Stimulated activated CD8-positive, alpha-beta memory T cell treated with anti-CD3 and anti-CD28 coated beads, Interleukin-4, amount 100 ng/mL, for 4 hours (primary cell): Measurements from ENCODE around the gene PLCZ1.
"Not testable (repeated sequence)": the region's sequence is repeated elsewhere in the genome, so short reads cannot be mapped to it uniquely, and the experiment has no call there.

Source experiments
- DNase-seq, 2 donors: peaks; one replicate each; pipeline ENCODE4 v3.0.0-alpha.2; 2020; ENCODE audit warnings: low read depth in 2 of 2, low spot score in 1 of 2

The PLCZ1 gene

GRCh38 chr12:18703321-18703720 is 34.5 kb downstream of the PLCZ1 start:
- no peak for DNase-seq

GRCh38 chr12:18700271-18700670 is 37.5 kb downstream of the PLCZ1 start:
- DNase-seq: no peak

GRCh38 chr12:18696971-18697602 is 40.7 kb downstream of the PLCZ1 start:
- no peak for DNase-seq

DNA sequence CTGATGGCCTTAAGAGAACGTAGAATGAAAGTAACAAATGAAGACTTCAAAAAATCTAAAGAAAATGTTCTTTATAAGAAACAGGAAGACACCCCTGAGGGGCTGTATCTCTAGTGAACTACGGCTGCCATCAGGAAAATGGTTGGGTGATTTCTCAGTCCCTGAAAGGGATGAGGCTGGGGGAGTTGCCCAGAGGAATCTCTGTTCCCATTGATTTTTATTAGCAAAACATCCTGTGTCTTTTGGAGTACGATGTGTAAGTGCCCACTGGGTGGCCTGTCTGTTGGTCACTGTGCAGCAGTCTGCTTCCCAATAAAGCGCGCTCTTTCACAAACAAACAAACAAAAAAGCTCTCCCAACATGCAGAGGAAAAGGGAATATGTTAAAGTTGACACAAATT is 43.8 kb downstream of the PLCZ1 start:
- DNase-seq: not testable (repeated sequence)

DNA sequence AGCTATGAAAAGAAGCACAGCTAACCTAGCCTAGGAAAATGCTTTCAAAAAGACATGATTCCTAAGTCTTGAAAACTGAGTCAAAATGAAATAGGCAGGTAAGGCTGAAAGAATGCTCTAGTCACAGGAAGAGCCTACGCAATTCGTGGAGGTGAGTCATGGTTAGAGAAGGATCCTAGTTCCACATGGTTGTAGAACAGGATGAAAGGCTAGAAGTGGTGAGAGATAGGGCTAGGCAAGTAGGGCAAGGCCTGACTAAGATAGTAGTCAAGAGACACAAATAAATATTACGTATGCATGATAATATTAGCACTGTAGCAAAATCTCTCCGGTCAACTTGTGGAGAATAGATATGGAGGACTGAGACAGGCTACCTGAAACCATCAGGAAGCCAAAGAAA is 47.2 kb downstream of the PLCZ1 start:
- no peak for DNase-seq

- no peak for DNase-seq
Observed at GRCh38 chr12:18689771-18690170, 48.0 kb downstream of the PLCZ1 start.

GRCh38 chr12:18684430-18684829 is 53.4 kb downstream of the PLCZ1 start:
- no peak for DNase-seq

DNA sequence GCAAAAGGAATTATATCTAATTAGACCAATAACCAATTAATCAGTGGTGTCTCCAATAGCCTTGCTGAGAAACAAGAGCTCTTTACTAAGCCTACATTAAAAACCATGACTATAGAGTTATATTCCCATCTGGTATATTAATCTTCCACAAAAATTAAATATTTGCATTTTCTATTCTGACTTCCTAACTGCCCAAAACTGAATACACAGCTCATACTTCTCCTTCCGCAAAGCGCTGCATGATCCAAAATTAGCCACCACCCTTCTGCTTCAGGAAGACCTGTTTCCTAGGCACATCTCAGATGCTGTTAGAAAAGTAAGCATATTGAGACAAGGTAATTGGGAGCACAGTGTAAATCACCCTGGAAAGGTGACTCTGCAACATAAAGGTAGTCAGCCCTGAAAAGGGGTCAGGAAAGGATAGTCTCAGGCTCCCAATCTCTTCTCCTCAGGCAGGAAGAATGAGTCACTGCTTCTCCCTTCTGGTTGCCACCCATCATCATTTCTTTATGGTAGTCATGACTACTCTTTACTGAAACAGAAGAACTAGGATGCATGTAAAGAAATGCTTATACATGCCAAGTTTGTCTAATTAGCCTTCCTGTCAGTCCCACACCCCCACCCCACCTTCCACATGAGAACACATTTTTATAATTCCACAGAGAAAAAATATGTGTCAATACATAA is 54.3 kb downstream of the PLCZ1 start:
- no peak for DNase-seq

- no peak for DNase-seq
Observed at GRCh38 chr12:18681818-18682217, 56.0 kb downstream of the PLCZ1 start.

DNA sequence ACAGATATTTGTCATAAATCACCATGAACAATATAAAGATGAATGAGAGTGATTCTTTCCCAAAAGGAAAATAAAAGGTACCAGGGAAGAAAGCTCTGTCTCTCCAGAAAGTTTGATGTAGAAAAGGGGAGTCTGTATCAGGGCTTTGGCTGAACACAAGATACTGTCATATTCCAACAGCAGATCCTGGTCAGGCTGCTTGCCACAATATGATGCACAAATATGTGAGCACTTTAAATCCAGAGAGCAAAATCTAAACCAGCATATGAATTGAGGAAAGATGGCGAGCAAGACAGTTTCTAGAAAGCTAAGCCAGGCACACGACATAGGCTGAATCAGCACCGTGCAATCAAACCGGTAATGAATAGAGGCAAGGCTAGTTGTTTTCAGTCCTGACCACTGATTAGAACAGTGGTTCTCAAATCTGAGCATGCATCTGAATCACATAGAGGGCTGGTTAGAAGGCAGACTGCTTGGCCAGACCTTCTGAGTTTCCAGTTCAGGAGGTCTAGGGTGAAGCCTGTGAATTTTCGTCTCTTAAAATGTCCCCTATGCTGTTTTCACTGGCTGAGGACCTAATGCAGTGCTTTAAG is 60.7 kb downstream of the PLCZ1 start:
- no peak for DNase-seq

DNA sequence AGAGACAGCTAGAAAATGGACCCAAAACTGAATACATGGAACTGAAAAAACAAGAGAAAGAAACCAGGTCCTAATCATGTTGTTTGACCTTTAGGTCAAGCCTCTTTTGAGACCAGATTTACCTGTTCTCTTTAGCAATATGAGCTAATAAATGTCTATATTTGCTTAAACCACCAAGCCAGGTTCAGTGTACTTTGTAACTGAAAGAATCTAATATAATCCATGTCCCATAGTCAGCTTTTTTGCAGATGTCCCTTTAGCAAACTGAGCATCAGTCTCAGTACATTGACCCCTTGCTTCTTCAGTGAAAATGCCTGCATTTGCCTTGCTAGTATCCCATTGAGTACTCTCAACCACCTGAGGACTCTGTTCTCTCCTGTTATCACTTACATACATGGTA is 61.7 kb downstream of the PLCZ1 start:
- DNase-seq: no peak

- DNase-seq: no peak
Observed at GRCh38 chr12:18658829-18659228, 79.0 kb downstream of the PLCZ1 start.

DNA sequence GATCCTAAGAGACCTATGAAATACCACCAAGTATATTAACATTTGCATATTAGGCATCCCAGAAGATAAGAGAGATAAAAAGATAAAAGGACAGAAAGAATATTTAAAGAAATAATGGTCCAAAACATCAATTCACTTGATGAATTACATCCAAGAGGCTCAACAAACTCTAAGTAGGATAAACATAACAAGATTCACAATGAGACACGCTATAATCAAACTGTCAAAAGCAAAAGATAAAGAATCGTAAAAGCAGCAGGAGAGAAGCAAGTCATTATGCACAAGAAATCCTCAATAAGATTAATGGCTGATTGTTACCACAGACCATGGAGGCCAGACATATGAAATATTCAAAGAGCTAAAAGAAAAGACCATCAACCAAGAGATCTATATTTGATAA is 79.6 kb downstream of the PLCZ1 start:
- DNase-seq: no peak

DNA sequence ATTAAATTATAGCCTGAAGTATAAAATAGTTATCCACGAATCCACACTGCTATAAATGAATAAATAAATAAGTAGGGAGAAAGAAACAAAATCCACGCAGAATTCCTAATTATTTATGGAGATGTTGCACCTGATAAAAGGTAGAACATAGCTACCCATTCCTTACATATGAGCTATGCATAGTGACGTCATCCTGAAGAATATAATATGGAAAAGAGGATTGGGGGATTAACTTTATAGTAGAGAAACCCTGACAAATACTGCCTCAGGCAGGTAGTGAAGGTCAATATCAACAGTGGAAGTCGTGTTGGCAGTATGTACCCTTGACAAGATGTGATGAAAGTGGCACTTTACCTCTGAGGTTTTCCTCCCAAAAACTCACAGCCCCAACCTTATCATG is 82.5 kb downstream of the PLCZ1 start:
- DNase-seq: no peak

DNA sequence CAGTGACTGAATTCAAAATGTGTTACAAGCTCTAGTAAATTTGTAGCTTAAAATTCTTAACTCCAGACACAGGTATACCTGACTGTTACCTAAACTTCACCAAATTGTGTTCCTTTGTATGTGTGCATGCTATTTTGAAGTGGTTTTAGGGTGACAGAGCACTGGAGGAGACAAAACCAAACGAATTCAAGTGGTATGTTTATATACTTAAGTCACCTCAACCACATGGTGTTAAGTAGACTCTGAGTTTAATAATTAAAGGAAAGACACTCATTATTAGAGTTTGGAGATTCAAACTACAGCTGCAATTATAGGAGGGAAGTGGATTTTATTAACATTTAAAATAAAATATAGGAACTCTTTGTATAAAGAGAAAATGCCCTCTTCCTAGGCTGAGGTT is 84.3 kb downstream of the PLCZ1 start:
- DNase-seq: no peak

DNA sequence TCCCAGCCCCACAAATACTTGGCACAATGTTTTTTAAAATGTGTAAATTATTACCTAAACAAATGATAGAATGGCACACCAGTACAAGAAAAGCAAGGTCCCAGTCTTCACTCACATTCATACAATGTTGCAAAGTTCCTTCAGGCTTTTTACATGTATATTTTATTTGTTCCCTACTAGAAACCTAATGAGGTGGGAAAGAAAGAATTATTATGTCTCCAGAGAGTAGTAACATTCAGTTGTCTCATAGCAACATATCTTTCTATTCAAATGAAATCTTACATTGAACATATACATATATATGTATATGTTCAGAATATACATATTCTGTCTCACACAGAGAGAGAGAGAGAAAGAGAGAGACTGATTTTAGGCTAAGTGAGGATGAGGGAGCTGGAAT is 85.2 kb downstream of the PLCZ1 start:
- DNase-seq: no peak

GRCh38 chr12:18651525-18651924 is 86.3 kb downstream of the PLCZ1 start:
- no peak for DNase-seq

DNA sequence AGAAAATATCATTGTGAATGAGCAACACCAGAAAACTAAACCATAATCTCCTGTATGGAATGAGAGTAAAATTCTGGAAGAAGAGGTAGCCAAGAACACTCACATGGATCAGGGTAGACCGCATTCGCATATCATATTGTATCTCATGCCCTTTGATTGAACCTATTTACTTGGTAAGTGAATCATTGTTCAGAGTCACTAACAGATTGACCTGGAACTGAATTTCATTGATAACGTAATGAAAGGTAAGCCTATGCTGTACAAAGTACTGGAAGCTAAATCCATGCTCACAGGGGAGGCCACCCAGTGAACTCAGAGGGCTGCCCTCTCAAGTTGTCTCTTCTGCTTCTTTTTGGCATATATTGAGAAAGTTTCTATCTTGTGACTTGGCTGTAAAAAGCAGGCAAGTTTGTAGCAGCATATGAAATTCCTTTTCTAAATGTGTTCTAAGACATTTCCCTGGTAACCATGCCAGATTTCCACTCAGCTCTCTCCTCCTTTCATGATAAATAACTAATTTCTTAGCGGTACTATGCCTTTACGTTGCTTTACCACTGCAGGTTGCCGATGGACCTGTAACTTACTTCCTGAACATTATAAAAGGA is 91.4 kb downstream of the PLCZ1 start:
- DNase-seq: no peak

DNA sequence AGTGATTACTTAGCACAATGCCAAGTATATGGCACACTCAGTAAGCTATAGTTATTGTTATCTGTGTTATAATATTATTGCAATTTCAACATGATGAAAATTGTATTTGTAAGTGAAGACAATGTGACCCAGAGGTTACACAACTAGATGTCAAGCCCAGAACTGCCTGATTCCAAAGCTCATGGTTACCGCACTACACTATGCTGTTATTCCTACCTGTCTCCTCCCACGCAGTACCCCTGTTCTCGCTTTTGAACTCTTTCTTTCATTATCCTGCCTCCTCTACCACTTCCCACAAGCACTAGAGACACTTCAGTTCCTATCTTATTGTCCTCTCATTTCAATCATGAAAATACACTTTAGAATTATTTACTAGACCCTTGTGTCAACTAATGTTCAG is 93.2 kb downstream of the PLCZ1 start:
- DNase-seq: no peak

- no peak for DNase-seq
Observed at GRCh38 chr12:18643681-18644080, 94.1 kb downstream of the PLCZ1 start.

DNA sequence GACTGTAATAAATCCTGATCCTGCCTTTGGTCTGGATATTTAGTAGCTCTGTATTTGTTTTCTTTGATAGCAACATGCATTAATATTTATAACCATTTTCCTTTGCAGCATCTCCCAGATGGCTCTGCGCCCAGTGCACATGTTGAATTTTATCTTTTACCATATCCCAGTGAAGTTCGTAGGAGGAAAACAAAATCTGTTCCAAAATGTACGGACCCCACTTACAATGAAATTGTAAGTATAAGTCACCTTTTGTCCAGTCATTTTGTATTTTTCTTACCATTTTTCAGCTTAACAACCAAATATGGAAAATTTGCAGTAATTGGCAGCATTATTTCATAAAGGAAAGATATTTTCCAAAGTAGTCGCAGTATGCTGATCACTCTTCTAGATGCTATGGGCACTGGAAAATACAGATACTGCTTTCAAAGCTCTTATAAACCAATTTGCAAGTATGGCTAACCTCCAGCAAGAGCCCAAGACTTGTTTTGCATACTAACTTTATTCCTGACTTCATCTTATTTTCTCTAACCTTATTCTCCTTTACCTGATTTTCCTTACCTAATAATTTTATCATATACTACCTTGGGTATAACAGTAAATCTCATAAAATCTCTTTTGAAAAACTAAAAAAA is 97.4 kb downstream of the PLCZ1 start:
- DNase-seq: no peak

DNA sequence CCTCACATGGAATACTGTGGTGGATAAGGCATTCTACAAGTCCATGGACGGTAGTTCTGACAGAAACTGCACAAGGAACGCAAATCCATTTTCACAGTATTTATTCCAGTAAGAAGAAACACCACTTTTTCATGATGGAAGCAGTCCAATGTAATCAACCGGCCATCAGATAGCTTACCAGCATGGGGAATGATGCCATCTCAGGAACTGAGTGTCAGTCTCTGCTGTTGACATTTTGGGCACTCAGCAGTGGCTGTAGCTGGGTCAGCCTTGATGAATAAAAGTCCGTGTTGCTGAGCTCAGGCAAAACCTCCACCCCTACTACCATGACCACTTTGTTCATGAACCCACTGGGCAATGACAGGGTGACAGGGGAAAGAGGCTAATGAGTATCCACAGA is 103.4 kb downstream of the PLCZ1 start:
- no peak for DNase-seq
